ENCODE results near the gene IFFO2. TPM values are rescaled to one million over a fixed set of nuclear protein-coding genes. Genes with fewer than 3 reads are reported as not detected.
A peak's percentile ranks its signal among the peaks of the same experiment; 100 is the strongest.

Gene IFFO2
- total and polyA plus RNA-seq, 4 donors = 0.88 to 7.4 (median 3.0) TPM

DNA sequence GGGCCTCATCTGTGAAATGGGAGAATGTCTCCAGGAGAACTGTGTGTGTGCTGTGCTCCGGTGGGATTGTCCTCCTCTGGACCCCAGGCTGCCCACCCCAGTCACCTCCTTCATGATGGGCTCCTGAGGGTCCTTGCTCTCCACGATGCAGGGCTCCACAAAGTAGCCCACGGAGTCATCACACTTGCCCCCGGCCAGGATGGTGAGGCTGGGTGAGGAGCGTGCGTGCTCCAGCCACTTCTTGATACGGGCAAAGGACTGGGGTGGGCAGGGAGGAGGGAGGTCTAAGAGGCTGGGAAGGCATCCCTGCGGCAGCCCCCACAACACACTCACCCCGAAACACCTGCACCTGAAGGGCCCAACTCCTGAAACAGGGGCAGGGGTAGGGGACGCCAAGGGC is 80.3 kb downstream of the IFFO2 start:
- Histone ChIP-seq H3K4me3 (ENCODE audit: low read depth in 1 of 3, low read length in 3 of 3) (no peak overlapping the region), H3K36me3 (ENCODE audit: control insufficient read depth in 4 of 4, insufficient read depth in 3 of 4, low read depth in 1 of 4, low read length in 3 of 4) (peaks cover 10 to 77% (median 38%) of the 10 kb centered on the region in 4 donors), H3K27me3 (ENCODE audit: control insufficient read depth in 4 of 4, insufficient read depth in 4 of 4, low read length in 3 of 4) (no peaks in the 10 kb centered on the region), H3K9ac (ENCODE audit: low read depth in 1 of 2, low read length in 2 of 2) (no peak overlapping the region), H3K9me3 (ENCODE audit: control insufficient read depth in 4 of 4, low read length in 3 of 4) (no peaks in the 10 kb centered on the region), H3K27ac (ENCODE audit: low read depth in 1 of 2, low read length in 2 of 2) (no peak overlapping the region), H3K4me1 (ENCODE audit: control insufficient read depth in 4 of 4, insufficient read depth in 4 of 4, low read length in 3 of 4) (peaks cover 0 to 17% (median 2%) of the 10 kb centered on the region in 4 donors)
- WGBS = 92% methylated on average over 10 of the region's 10 CpGs
- DNase-seq (ENCODE audit: low spot score) = no peak
- no peak for TF ChIP-seq JUND (IDR thresholded peaks at IDR 0.05)
- TF ChIP-seq, protein P1, sequence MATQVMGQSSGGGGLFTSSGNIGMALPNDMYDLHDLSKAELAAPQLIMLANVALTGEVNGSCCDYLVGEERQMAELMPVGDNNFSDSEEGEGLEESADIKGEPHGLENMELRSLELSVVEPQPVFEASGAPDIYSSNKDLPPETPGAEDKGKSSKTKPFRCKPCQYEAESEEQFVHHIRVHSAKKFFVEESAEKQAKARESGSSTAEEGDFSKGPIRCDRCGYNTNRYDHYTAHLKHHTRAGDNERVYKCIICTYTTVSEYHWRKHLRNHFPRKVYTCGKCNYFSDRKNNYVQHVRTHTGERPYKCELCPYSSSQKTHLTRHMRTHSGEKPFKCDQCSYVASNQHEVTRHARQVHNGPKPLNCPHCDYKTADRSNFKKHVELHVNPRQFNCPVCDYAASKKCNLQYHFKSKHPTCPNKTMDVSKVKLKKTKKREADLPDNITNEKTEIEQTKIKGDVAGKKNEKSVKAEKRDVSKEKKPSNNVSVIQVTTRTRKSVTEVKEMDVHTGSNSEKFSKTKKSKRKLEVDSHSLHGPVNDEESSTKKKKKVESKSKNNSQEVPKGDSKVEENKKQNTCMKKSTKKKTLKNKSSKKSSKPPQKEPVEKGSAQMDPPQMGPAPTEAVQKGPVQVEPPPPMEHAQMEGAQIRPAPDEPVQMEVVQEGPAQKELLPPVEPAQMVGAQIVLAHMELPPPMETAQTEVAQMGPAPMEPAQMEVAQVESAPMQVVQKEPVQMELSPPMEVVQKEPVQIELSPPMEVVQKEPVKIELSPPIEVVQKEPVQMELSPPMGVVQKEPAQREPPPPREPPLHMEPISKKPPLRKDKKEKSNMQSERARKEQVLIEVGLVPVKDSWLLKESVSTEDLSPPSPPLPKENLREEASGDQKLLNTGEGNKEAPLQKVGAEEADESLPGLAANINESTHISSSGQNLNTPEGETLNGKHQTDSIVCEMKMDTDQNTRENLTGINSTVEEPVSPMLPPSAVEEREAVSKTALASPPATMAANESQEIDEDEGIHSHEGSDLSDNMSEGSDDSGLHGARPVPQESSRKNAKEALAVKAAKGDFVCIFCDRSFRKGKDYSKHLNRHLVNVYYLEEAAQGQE (IDR thresholded peaks at IDR 0.05) = no peak

- H3K4me3 ChIP-seq (ENCODE audit: low read depth in 1 of 3, low read length in 3 of 3) = no peak overlapping the region
- no peaks in the 10 kb centered on the region for H3K9me3 ChIP-seq (ENCODE audit: control insufficient read depth in 4 of 4, low read length in 3 of 4)
- no peak for TF ChIP-seq MAX (IDR thresholded peaks at IDR 0.05)
- no peak for TF ChIP-seq JUND (IDR thresholded peaks at IDR 0.05)
- no peak for TF ChIP-seq RXRA (IDR thresholded peaks at IDR 0.05)
- no peak for TF ChIP-seq EGR1 (IDR thresholded peaks at IDR 0.05; ENCODE audit: low read depth in 2 of 2)
- TF ChIP-seq HNF4A (conservative IDR thresholded peaks at IDR 0.05) = no peak
- no peak for TF ChIP-seq RAD21 (IDR thresholded peaks at IDR 0.05)
- no peak overlapping the region for H3K27ac ChIP-seq (ENCODE audit: low read depth in 1 of 2, low read length in 2 of 2)
- no peaks in the 10 kb centered on the region for H3K27me3 ChIP-seq (ENCODE audit: control insufficient read depth in 4 of 4, insufficient read depth in 4 of 4, low read length in 3 of 4)
- no peak overlapping the region for H3K9ac ChIP-seq (ENCODE audit: low read depth in 1 of 2, low read length in 2 of 2)
- WGBS = 71% methylated on average over 3 of the region's 3 CpGs
- H3K36me3 ChIP-seq (ENCODE audit: control insufficient read depth in 4 of 4, insufficient read depth in 3 of 4, low read depth in 1 of 4, low read length in 3 of 4) = peaks cover 10 to 73% (median 35%) of the 10 kb centered on the region in 4 donors
- H3K4me1 ChIP-seq (ENCODE audit: control insufficient read depth in 4 of 4, insufficient read depth in 4 of 4, low read length in 3 of 4) = peaks cover 0 to 17% (median 2%) of the 10 kb centered on the region in 4 donors
- DNase-seq (ENCODE audit: low spot score) = no peak
Observed at GRCh38 chr1:18875796-18876128, 80.7 kb downstream of the IFFO2 start.

DNA sequence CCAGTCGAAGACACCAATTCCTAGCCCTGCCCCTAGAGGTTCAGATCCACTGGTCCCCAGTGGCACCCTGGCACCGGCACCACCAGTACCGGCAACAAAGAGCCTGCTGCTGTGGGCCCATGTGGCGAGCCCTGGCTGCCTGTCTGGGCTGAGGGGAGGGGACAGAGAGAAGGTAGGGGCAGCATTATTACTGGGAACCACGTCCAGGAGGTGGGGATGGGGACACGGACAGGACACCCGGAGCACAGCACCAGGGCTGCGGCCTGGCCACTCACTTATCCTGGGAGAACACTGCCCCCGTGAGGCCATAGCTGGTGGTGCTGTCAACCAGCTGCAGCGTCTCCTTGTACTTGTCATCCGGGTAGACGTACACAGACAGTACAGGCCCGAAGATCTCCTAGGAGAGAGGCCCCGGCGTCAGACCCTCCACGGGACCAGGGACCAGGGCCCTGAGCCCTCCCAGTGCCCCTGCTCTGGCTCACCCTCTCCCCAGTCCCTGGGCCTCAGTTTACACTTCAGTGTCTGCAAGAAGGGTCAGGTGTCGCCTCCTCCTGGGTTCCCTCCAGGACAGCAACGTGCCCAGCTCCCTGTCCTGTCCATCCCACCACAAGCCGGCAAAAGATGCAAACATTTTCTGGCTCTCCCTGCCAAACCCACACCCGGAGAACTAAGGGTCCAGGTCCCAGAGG is 81.2 kb downstream of the IFFO2 start:
- peak; percentile 79 for DNase-seq (ENCODE audit: low spot score)
- TF ChIP-seq RAD21 (IDR thresholded peaks at IDR 0.05) (peak in 1 of 2 donors; percentile 73), CTCF (IDR thresholded peaks at IDR 0.05; ENCODE audit: low read depth, low read length, missing input control) (peak; percentile 64), FOXA2 (IDR thresholded peaks at IDR 0.05) (no peak)
- Histone ChIP-seq H3K9ac (ENCODE audit: low read depth in 1 of 2, low read length in 2 of 2) (no peak overlapping the region), H3K36me3 (ENCODE audit: control insufficient read depth in 4 of 4, insufficient read depth in 3 of 4, low read depth in 1 of 4, low read length in 3 of 4) (peaks cover 10 to 71% (median 30%) of the 10 kb centered on the region in 4 donors), H3K4me3 (ENCODE audit: low read depth in 1 of 3, low read length in 3 of 3) (no peak overlapping the region), H3K4me1 (ENCODE audit: control insufficient read depth in 4 of 4, insufficient read depth in 4 of 4, low read length in 3 of 4) (peaks cover 0 to 17% (median 2%) of the 10 kb centered on the region in 4 donors), H3K9me3 (ENCODE audit: control insufficient read depth in 4 of 4, low read length in 3 of 4) (no peaks in the 10 kb centered on the region), H3K27ac (ENCODE audit: low read depth in 1 of 2, low read length in 2 of 2) (no peak overlapping the region), H3K27me3 (ENCODE audit: control insufficient read depth in 4 of 4, insufficient read depth in 4 of 4, low read length in 3 of 4) (no peaks in the 10 kb centered on the region)
- WGBS = 61% methylated on average over 20 of the region's 20 CpGs

Measured in liver (tissue), 9 donors.